Dermis lymphatic vessel endothelial cell (primary cell): ENCODE measurements around the gene DCAF8. TPM values are rescaled to one million over a fixed set of nuclear protein-coding genes. Genes with fewer than 3 reads are reported as not detected.

Experiments
- total RNA-seq: library from RNA; depleted of rRNA; stranded (reverse); fragments of >200 nt; gene quantifications from 2 replicates; pipeline ENCODE4 v1.2.1, GENCODE V29; 2014

Gene DCAF8
- 71.6 and 81.7 TPM in 2 replicates for total RNA-seq

DNA sequence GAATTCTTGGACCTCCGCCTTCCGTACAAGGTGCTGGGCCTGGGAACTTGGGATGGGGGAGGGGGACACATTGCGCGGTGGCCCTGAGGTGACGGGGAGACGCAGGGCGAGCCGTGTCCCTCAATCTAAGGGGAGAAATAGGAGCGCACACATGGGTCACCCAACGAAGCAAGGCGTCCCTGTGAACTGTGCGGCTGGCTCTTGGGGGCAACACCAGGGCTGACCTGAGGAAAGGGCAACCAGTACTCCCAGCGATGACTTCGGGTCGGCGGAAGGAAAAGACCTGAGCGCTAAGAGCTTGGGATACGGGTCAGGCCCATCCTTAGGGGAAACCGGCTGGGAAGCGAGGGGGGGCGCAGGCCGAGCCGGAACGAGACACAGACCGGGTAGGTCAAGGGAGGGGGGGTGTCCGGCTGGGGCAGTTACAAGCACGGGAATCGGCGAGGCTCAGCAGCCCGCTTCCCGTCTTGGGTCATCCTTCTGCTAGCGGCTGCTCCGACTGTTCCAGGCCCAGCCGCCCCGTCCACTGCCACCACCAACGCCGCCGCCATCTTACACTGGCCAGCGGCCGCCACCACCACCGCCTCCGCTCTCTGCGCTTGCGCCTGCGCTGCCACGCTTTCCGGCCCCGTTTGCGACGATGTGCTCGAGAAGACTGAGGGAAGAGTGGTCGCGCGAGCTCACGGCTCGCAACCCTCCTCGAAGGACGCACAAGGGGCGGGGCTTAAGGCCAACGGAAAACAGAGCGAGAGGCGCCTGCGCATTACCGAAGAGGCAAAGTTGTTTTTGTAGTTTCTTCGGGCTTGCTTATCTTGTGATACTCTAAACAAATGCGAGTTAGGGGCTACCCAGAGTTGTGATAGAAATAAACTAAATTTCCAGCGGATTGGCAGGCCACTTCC is at the start of gene DCAF8:
Gene DCAF8 (minus strand): TSS at position 657 of the 902 bp plus-strand sequence. CDS start 18,541 bp downstream, outside the sequence.

DNA sequence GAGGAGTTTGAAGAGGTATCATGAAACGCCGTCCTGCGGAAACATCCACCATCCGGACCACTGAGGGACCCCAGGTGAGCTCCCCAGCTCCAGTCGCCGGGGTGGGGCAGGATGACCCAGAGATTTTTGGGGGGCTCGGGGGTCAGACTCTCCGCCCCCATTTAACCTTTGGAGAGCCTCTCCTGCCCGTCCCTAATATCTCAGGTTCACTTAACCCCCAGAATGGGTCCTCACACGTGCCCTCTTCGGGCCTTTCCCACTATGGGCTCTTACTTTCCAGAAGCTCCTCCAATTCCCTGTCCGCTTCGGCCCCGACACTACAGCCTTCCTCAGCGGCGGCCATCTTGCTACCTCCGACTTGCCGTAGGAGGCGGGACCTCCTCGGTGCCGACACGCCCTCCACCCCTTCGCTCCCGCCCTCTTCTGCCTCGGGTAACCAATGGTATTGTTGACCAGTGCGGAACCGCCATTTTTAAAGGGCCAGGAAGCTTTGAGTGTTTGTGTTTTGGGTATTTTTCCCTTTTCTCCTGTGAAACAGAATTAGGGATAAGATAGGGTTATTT is 22.5 kb upstream of the DCAF8 start, which contains the start of gene PEX19:
Gene PEX19 (minus strand): TSS at position 352 of the 563 bp plus-strand sequence. CDS start 9 bp downstream, at position 343.

DNA sequence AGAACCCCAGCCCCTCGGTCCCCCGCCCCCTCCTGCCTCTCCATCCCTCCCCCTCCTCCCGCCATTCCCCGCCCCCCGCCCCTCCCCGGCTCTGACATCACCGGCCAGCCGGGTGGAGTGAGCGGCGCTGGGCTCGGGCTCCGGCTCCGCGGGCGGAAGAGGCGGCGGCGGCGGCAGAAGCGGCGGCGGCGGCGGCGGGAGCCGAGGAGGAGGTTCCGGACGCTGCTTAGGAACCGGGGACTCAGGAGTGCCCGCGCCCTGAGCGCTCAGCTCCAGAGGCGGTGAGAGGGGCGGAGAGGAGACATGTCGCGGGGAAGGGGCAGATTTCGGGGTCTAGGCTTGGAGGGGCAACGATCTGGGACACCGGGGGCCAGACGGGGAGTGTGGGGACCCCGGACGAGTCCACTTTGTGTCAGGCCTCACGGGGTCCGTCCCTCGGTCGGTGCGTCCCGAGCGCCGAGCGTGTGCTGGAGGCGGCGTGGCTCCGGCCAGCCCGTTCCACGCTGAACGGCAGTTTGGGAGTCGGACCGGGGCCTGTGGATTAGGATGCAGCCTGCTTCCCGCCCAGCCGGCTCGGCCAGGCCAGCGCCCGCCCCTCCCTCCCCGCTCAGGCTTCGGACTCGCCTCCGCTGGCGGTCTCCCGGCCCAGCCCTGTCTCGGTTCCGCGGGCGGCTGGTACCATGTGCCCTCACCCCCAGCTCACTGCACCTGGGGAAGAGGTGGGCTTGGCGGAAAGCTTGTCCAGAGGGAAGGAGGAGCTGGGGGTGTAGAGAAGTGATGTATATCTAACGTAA is 56.9 kb downstream of the DCAF8 start, which contains the start of gene PEA15:
Gene PEA15 (plus strand): TSS at position 143 of the 794 bp plus-strand sequence. CDS start 6,161 bp downstream, outside the sequence.

DNA sequence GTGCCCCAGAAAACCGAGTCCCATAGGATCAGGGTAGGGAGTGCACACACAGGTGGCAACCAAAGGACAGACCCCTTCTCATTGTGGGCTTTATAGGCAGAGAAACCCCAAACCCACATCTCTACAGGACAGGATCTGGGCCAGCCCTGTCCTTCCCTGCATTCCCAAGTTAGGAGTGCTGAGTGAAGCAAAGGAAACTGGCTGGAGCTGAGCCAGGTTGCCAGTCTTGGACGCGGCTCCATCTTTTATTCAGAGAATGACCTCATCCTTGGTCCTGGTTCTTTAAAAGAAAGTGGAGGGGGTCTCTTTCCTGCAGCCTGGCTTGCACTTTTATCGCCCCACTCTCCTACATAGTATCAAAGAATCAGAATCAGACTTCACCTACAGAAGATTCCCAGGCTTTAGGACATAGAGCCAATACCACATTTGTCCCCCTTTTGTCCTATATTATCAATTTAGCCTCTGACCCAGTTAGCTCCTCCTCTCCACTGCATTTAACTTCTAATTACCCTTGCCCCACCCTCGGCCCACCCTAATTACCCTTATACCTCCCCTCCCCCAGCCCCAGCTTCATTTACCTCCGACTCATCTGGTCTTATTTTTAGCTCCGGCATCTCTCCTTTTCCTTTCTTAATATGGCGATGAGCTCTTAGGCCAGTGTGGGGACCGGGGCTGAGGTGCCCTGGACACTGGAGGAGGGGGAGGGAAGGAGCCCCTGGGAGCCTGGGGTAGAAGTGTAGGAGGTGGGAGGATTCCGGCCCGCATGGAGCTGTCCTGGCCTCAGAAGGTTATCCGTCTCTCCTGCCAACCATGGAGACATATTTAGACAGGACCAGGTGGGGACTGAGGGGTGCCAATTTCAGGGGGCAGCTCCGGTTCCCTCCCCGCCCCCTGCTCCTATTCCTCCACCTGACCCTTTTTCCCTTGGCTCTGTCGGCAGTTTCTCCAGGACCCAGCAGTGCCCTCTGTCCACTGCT is 72.4 kb downstream of the DCAF8 start, which contains the start of gene CASQ1:
Gene CASQ1 (plus strand): TSS at position 927 of the 977 bp plus-strand sequence. CDS start 177 bp downstream, outside the sequence.

Other genes with a start within 250 kb of the DCAF8 start
- gene PIGM, start 230.6 kb downstream of the DCAF8 start, total RNA-seq = 3.1 and 4.3 TPM in 2 replicates
- not detected in 2 replicates for gene KCNJ10, start 192.4 kb downstream of the DCAF8 start, total RNA-seq
- gene KCNJ9, start 181.0 kb downstream of the DCAF8 start, total RNA-seq = not detected in 2 replicates
- 6.5 and 7.7 TPM in 2 replicates for gene IGSF8, start 163.9 kb downstream of the DCAF8 start, total RNA-seq
- gene ATP1A2, start 146.8 kb downstream of the DCAF8 start, total RNA-seq = not detected in 2 replicates
- not detected in 2 replicates for gene ATP1A4, start 110.9 kb downstream of the DCAF8 start, total RNA-seq
- not detected in 2 replicates for gene CASQ1, start 72.0 kb downstream of the DCAF8 start, total RNA-seq
- 57.3 and 59.6 TPM in 2 replicates for gene PEA15, start 57.2 kb downstream of the DCAF8 start, total RNA-seq
- 29.3 and 32.2 TPM in 2 replicates for gene PEX19, start 22.6 kb upstream of the DCAF8 start, total RNA-seq
- gene COPA, start 80.7 kb upstream of the DCAF8 start, total RNA-seq = 230 and 235 TPM in 2 replicates
- gene NCSTN, start 80.8 kb upstream of the DCAF8 start, total RNA-seq = 67.6 and 73.4 TPM in 2 replicates
- gene NHLH1, start 104.5 kb upstream of the DCAF8 start, total RNA-seq = under 0.01 TPM in 1 of 2 replicates, not detected in the other
- gene VANGL2, start 138.0 kb upstream of the DCAF8 start, total RNA-seq = not detected in 2 replicates